HepG2 (cell line): Measurements from ENCODE around the gene AGFG1.

Experiments used
- CHCHD3 ChIP-seq: sonication (generic); formaldehyde crosslinking; IDR thresholded peaks from 2 replicates; pipeline ENCODE4 v1.8.0; 2022; ENCODE audit warnings: mild to moderate bottlenecking, missing genetic modification reagents, moderate library complexity
- ESRRA ChIP-seq: sonication (generic); formaldehyde crosslinking; IDR thresholded peaks from 2 replicates; pipeline ENCODE4 v1.5.1; 2020; ENCODE audit warnings: mild to moderate bottlenecking, low read depth, missing genetic modification reagents
- HNRNPK ChIP-seq: fragments of 200-400 bp; formaldehyde crosslinking; IDR thresholded peaks from 2 replicates; pipeline ENCODE4 v1.6.1; 2018; ENCODE audit warnings: low read length, low read depth, moderate library complexity, mild to moderate bottlenecking; ENCODE audit not compliant: poor library complexity, severe bottlenecking
- KAT8 ChIP-seq: IDR thresholded peaks from 2 replicates; pipeline ENCODE4 v1.6.1; 2016; ENCODE audit warnings: missing genetic modification reagents, missing compliant biosample characterization
- POLR2A ChIP-seq, 2 experiments: IDR thresholded peaks; 2 replicates each; pipeline ENCODE4 v1.6.1; 2011; ENCODE audit warnings: low read depth in 2 of 2, low read length in 2 of 2, mild to moderate bottlenecking in 1 of 2, moderate library complexity in 1 of 2; ENCODE audit not compliant: insufficient read depth in 1 of 2
- POLR2AphosphoS5 ChIP-seq: IDR thresholded peaks from 2 replicates; pipeline ENCODE4 v1.6.1; 2012; ENCODE audit warnings: low read depth, low read length
- REXO4 ChIP-seq: sonication (generic); formaldehyde crosslinking; IDR thresholded peaks from 2 replicates; pipeline ENCODE4 v1.8.0; 2022; ENCODE audit warnings: missing genetic modification reagents, mild to moderate bottlenecking, borderline replicate concordance
- SALL2 ChIP-seq: sonication (generic); formaldehyde crosslinking; IDR thresholded peaks from 2 replicates; pipeline ENCODE4 v1.8.1; 2023; ENCODE audit warnings: mild to moderate bottlenecking, missing genetic modification reagents, inconsistent platforms
- SMARCC2 ChIP-seq: fragments of 450-650 bp; IDR thresholded peaks from 2 replicates; pipeline ENCODE4 v1.6.1; 2017; ENCODE audit warnings: antibody characterized with exemption, mild to moderate bottlenecking
- SRSF1 ChIP-seq: fragments of 200-400 bp; formaldehyde crosslinking; optimal IDR thresholded peaks from 2 replicates; pipeline ENCODE3; 2017; ENCODE audit warnings: mild to moderate bottlenecking, low read depth, low read length, moderate library complexity
- ZKSCAN5 ChIP-seq: sonication (generic); formaldehyde crosslinking; IDR thresholded peaks from 2 replicates; pipeline ENCODE4 v1.5.1; 2020; ENCODE audit warnings: mild to moderate bottlenecking, missing genetic modification reagents
- ZNF160 ChIP-seq: sonication (generic); formaldehyde crosslinking; IDR thresholded peaks from 2 replicates; pipeline ENCODE4 v1.8.0; 2022; ENCODE audit warnings: mild to moderate bottlenecking, inconsistent platforms, missing genetic modification reagents
- ZNF607 ChIP-seq: sonication (generic); formaldehyde crosslinking; IDR thresholded peaks from 2 replicates; pipeline ENCODE4 v1.5.1; 2020; ENCODE audit warnings: missing genetic modification reagents, mild to moderate bottlenecking, borderline replicate concordance
- ZNF790 ChIP-seq: sonication (generic); formaldehyde crosslinking; IDR thresholded peaks from 2 replicates; pipeline ENCODE4 v1.8.0; 2022; ENCODE audit warnings: missing genetic modification reagents, mild to moderate bottlenecking, borderline replicate concordance

GRCh38 chr2:227477291-227477690 lies 5.3 kb downstream of the AGFG1 start:
- TF ChIP-seq SALL2 (CRISPR knock-in tag) = no peak
- TF ChIP-seq SMARCC2 = no peak
- no peak for TF ChIP-seq POLR2A (IDR thresholded peaks at IDR 0.05; ENCODE audit: insufficient read depth in 1 of 2, low read depth in 2 of 2, low read length in 2 of 2)
- no peak for TF ChIP-seq HNRNPK
- TF ChIP-seq ZKSCAN5 (CRISPR knock-in tag) = no peak
- TF ChIP-seq ZNF790 (CRISPR knock-in tag) = no peak
- TF ChIP-seq ESRRA (CRISPR knock-in tag) = no peak
- no peak for TF ChIP-seq CHCHD3 (CRISPR knock-in tag)
- TF ChIP-seq ZNF607 = no peak
- TF ChIP-seq SRSF1 = no peak
- no peak for TF ChIP-seq POLR2AphosphoS5
- TF ChIP-seq ZNF160 (CRISPR knock-in tag) = no peak
- no peak for TF ChIP-seq REXO4 (CRISPR knock-in tag)
- no peak for TF ChIP-seq KAT8 (CRISPR knock-in tag)
